Ascending aorta (tissue), 2 donors: ENCODE measurements around the gene SFTA2. TPM values are rescaled to one million over a fixed set of nuclear protein-coding genes. Genes with fewer than 3 reads are reported as not detected.

ENCODE experiments used
- DNase-seq, 2 donors: peaks; one replicate each; pipeline ENCODE4 v3.0.0-alpha.2; 2019; ENCODE audit warnings: low spot score in 2 of 2
- H3K27ac ChIP-seq, 2 donors: fragments of 200-600 bp; sonication (generic); one replicate each; pipeline ENCODE4 v1.5.1; 2016 to 2017; ENCODE audit warnings: mild to moderate bottlenecking in 1 of 2
- H3K27me3 ChIP-seq: fragments of 200-600 bp; sonication (generic); one replicate; pipeline ENCODE4 v1.5.1; 2017
- H3K36me3 ChIP-seq, 2 donors: fragments of 200-600 bp; sonication (generic); one replicate each; pipeline ENCODE4 v1.5.1; 2016
- H3K4me1 ChIP-seq, 2 donors: fragments of 200-600 bp; sonication (generic); one replicate each; pipeline ENCODE4 v1.5.1; 2016 to 2017; ENCODE audit warnings: mild to moderate bottlenecking in 1 of 2
- H3K4me3 ChIP-seq, 2 donors: fragments of 200-600 bp; sonication (generic); one replicate each; pipeline ENCODE4 v1.5.1; 2016 to 2017; ENCODE audit warnings: mild to moderate bottlenecking in 1 of 2
- H3K9me3 ChIP-seq, 2 donors: fragments of 200-600 bp; sonication (generic); one replicate each; pipeline ENCODE4 v1.5.1; 2016
- intact Hi-C: fragments of 100-400 bp; cut with DNase I; formaldehyde crosslinking; loops from one replicate; pipeline ENCODE4 v1.15.1; 2023
- total RNA-seq: library from RNA; depleted of rRNA; stranded (reverse); fragments of >200 nt; gene quantifications from one replicate; pipeline ENCODE4 v1.1.0, GENCODE V29; 2016
- TF ChIP-seq, protein P1 (sequence below), 3 experiments: fragments of 200-600 bp in 2 of 3; fragments of 450-650 bp in 1 of 3; sonication (generic) in 2 of 3; IDR thresholded peaks; one replicate each; pipeline ENCODE4 v1.5.1; 2016 to 2019; ENCODE audit warnings: antibody characterized with exemption in 3 of 3, mild to moderate bottlenecking in 1 of 3, moderate library complexity in 1 of 3

SFTA2 gene
- total RNA-seq, 1 donor from 2014 or later = not detected

DNA sequence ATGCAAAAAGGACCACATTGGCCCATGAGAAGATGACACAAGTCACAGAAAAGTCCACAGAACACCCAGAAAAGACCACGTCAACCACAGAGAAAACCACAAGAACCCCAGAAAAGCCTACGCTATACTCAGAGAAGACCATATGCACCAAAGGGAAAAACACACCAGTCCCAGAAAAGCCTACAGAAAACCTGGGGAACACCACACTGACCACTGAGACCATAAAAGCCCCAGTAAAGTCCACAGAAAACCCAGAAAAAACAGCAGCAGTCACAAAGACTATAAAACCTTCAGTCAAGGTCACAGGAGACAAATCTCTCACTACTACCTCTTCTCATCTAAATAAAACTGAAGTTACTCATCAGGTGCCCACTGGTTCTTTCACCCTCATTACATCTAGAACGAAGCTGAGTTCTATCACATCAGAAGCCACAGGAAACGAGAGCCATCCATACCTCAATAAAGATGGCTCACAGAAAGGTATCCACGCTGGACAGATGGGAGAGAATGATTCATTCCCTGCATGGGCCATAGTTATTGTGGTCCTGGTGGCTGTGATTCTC, 20.0 kb upstream of the SFTA2 start:
- DNase-seq = no peak
- Histone ChIP-seq H3K27me3 (no peaks in the 10 kb centered on the region), H3K36me3 (no peaks in the 10 kb centered on the region), H3K4me1 (peaks cover 0 to 3% of the 10 kb centered on the region in 2 donors), H3K9me3 (no peaks in the 10 kb centered on the region), H3K4me3 (no peak overlapping the region), H3K27ac (no peak overlapping the region)
- TF ChIP-seq, protein P1, sequence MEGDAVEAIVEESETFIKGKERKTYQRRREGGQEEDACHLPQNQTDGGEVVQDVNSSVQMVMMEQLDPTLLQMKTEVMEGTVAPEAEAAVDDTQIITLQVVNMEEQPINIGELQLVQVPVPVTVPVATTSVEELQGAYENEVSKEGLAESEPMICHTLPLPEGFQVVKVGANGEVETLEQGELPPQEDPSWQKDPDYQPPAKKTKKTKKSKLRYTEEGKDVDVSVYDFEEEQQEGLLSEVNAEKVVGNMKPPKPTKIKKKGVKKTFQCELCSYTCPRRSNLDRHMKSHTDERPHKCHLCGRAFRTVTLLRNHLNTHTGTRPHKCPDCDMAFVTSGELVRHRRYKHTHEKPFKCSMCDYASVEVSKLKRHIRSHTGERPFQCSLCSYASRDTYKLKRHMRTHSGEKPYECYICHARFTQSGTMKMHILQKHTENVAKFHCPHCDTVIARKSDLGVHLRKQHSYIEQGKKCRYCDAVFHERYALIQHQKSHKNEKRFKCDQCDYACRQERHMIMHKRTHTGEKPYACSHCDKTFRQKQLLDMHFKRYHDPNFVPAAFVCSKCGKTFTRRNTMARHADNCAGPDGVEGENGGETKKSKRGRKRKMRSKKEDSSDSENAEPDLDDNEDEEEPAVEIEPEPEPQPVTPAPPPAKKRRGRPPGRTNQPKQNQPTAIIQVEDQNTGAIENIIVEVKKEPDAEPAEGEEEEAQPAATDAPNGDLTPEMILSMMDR (IDR thresholded peaks at IDR 0.05) = no peak
- intact Hi-C loops = no loop called here

DNA sequence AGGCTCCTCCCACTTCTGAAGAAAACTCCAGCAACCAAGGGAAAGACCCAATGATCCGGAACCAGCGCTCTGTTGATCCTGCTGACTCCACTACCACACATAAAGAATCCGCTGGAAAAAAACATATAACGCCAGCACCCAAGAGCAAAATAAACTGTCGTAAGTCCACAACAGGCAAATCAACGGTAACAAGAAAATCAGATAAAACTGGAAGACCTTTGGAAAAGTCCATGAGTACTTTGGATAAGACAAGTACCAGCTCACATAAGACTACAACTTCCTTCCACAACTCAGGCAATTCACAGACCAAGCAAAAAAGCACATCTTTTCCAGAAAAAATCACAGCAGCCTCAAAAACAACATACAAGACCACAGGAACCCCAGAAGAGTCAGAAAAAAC, 16.8 kb upstream of the SFTA2 start:
- Histone ChIP-seq H3K27ac (no peak overlapping the region), H3K4me3 (no peak overlapping the region), H3K9me3 (no peaks in the 10 kb centered on the region), H3K4me1 (no peaks in the 10 kb centered on the region), H3K27me3 (no peaks in the 10 kb centered on the region), H3K36me3 (no peaks in the 10 kb centered on the region)
- TF ChIP-seq, protein P1 (IDR thresholded peaks at IDR 0.05) = no peak
- DNase-seq = no peak
- intact Hi-C loops = no loop called here

DNA sequence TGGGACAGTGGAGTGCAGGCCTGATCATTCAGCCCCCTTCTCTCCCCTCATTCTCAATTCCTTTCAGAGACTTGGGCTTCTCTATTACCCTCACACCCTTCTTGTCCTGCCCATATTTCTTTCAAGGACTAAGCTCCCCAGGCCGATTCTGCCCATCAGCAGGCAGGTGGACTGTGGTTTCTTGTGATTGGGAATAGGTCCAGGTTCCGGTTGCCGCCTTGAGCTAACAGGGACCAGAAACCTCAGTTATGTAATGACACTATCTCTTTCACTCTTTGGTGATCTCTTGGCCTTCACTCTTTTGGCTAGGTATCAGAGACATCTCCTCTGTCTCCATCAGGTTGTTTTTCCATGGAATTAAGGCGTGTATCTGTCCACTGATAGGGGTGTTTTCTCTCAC, 15.3 kb upstream of the SFTA2 start:
- Histone ChIP-seq H3K4me3 (no peak overlapping the region), H3K27ac (no peak overlapping the region), H3K36me3 (no peaks in the 10 kb centered on the region), H3K4me1 (no peaks in the 10 kb centered on the region), H3K27me3 (no peaks in the 10 kb centered on the region), H3K9me3 (no peaks in the 10 kb centered on the region)
- DNase-seq = no peak
- intact Hi-C loops = no loop called here
- TF ChIP-seq, protein P1 (IDR thresholded peaks at IDR 0.05) = no peak

DNA sequence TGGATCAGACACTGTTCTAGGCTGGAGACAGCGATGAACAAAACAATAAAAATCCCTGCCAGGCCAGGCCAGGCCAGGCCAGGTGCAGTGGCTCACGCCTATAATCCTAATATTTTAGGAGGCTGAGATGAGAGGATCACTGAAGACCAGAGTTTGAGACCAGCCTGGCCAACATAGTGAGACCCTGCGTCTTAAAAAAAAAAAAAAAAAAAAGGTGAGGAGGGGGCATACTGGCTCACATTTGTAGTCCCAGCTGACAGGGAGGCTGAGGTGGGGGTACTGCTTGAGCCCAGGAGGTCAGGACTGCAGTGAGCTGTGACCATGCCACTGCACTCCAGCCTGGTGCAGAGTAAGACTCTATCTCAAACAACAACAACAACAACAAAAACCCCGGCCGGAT, 13.3 kb upstream of the SFTA2 start:
- intact Hi-C loops = no loop called here
- TF ChIP-seq, protein P1 (IDR thresholded peaks at IDR 0.05) = no peak
- H3K4me1 ChIP-seq = no peaks in the 10 kb centered on the region
- no peak overlapping the region for H3K27ac ChIP-seq
- no peaks in the 10 kb centered on the region for H3K36me3 ChIP-seq
- DNase-seq = no peak
- H3K27me3 ChIP-seq = no peaks in the 10 kb centered on the region
- H3K4me3 ChIP-seq = no peak overlapping the region
- no peaks in the 10 kb centered on the region for H3K9me3 ChIP-seq

DNA sequence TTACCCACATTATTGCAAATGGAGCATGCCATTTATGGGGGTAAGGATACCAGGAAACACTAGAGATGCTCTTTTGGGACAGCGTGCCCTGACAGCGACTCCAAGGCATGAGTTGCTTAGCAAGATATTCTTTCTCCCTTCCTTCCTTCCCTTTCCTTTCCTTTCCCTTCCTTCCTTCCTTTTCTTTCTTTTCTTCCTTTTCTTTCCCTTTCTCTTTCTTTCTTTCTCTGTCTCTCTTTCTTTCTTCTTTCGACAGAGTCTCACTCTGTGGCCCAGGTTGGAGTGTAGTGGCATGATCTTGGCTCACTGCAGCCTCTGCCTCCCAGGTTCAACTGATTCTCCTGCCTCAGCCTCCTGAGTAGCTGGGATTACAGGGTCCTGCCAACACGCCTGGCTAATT, 12.1 kb upstream of the SFTA2 start:
- no peaks in the 10 kb centered on the region for H3K27me3 ChIP-seq
- DNase-seq = no peak
- intact Hi-C loops = no loop called here
- no peak overlapping the region for H3K4me3 ChIP-seq
- H3K36me3 ChIP-seq = no peaks in the 10 kb centered on the region
- no peaks in the 10 kb centered on the region for H3K4me1 ChIP-seq
- H3K9me3 ChIP-seq = no peaks in the 10 kb centered on the region
- H3K27ac ChIP-seq = no peak overlapping the region
- TF ChIP-seq, protein P1 (IDR thresholded peaks at IDR 0.05) = no peak
